A549 (cell line): ENCODE results near the gene ZDHHC22. TPM values are rescaled to one million over a fixed set of nuclear protein-coding genes. Genes with fewer than 3 reads are reported as not detected.

ENCODE experiments used
- ATAC-seq, 2 experiments: fragments of 200-7000 bp in 1 of 2; fragments of >200 bp in 1 of 2; cut with Nextera tagmentation in 1 of 2; cut with Tn5 transposase in 1 of 2; 3 replicates each; pipeline versions ENCODE4 v1.8.0 to v1.9.1; 2018 to 2020; ENCODE audit warnings: mild to moderate bottlenecking in 1 of 2, moderate library complexity in 1 of 2
- CTCF ChIA-PET: fragments of 300-600 bp; sonication (Branson Sonifier 250); formaldehyde crosslinking; extraction: SDS; loops from one replicate; lab custom pipeline; 2021; ENCODE audit warnings: antibody characterized with exemption, inconsistent platforms; lab: Yijun Ruan, JAX
- POLR2A ChIA-PET: fragments of 350-600 bp; formaldehyde crosslinking; extraction: SDS; loops from one replicate; lab custom pipeline; 2021; ENCODE audit warnings: antibody characterized with exemption, inconsistent platforms; lab: Yijun Ruan, JAX
- DNase-seq, 2 experiments: peaks; one replicate each; pipeline versions ENCODE4 v3.0.0 to v3.0.0-alpha.2; 2011 to 2016; ENCODE audit warnings: low read depth in 1 of 2, low spot score in 1 of 2
- FAIRE-seq: peaks from 2 replicates; lab custom pipeline; 2011; peaks lifted over from hg19 to GRCh38; lab: Jason Lieb, UNC
- H3K27ac ChIP-seq, 2 experiments: fragments of >200 bp; sonication (Bioruptor Twin); formaldehyde crosslinking; 3 replicates each; pipeline ENCODE4 v1.5.1; 2016 to 2017
- H3K4me1 ChIP-seq: fragments of >200 bp; sonication (Bioruptor Twin); formaldehyde crosslinking; 3 replicates; pipeline ENCODE4 v1.6.1; 2016
- H3K4me2 ChIP-seq: fragments of >200 bp; sonication (Bioruptor Twin); formaldehyde crosslinking; 3 replicates; pipeline ENCODE4 v1.6.1; 2016
- H3K4me3 ChIP-seq: fragments of >200 bp; sonication (Bioruptor Twin); formaldehyde crosslinking; 3 replicates; pipeline ENCODE4 v1.5.1; 2016
- H3K9me3 ChIP-seq: fragments of >200 bp; sonication (Bioruptor Twin); formaldehyde crosslinking; 3 replicates; pipeline ENCODE4 v1.6.1; 2016
- BCL3 ChIP-seq: fragments of >200 bp; sonication (Bioruptor Twin); formaldehyde crosslinking; IDR thresholded peaks from 3 replicates; pipeline ENCODE4 v1.6.1; 2016
- BHLHE40 ChIP-seq: IDR thresholded peaks from 2 replicates; pipeline ENCODE4 v1.6.1; 2012; ENCODE audit warnings: low read depth, low read length, inconsistent platforms
- CHD4 ChIP-seq: fragments of 200-600 bp; sonication (generic); IDR thresholded peaks from 2 replicates; pipeline ENCODE4 v1.6.1; 2016; ENCODE audit warnings: antibody characterized with exemption, mild to moderate bottlenecking, borderline replicate concordance
- CTCF ChIP-seq: fragments of >200 bp; sonication (Bioruptor Twin); formaldehyde crosslinking; IDR thresholded peaks from 3 replicates; pipeline ENCODE4 v1.5.1; 2016
- GATA3 ChIP-seq: IDR thresholded peaks from 2 replicates; pipeline ENCODE4 v1.6.1; 2012; ENCODE audit warnings: borderline replicate concordance
- HES2 ChIP-seq: fragments of >200 bp; sonication (Bioruptor Twin); formaldehyde crosslinking; IDR thresholded peaks from 2 replicates; pipeline ENCODE4 v1.6.1; 2016
- HEYL ChIP-seq: fragments of 250-450 bp; sonication (Bioruptor Pico); IDR thresholded peaks from 2 replicates; pipeline ENCODE4 v1.8.0; 2021; ENCODE audit warnings: mild to moderate bottlenecking, moderate library complexity
- MAX ChIP-seq: IDR thresholded peaks from 2 replicates; pipeline ENCODE4 v1.6.1; 2012
- MYC ChIP-seq: IDR thresholded peaks from 2 replicates; pipeline ENCODE4 v1.6.1; 2012; ENCODE audit warnings: mild to moderate bottlenecking, inconsistent platforms, low read length, improper control_type of control experiment, borderline replicate concordance
- NPAS2 ChIP-seq: fragments of 250-450 bp; sonication (Bioruptor Pico); IDR thresholded peaks from 2 replicates; pipeline ENCODE4 v1.8.0; 2022; ENCODE audit warnings: mild to moderate bottlenecking, moderate library complexity, borderline replicate concordance
- POLR2A ChIP-seq: IDR thresholded peaks from 2 replicates; pipeline ENCODE4 v1.6.1; 2012; ENCODE audit warnings: mild to moderate bottlenecking, low read length
- RAD21 ChIP-seq, 2 experiments: fragments of >200 bp in 1 of 2; sonication (Bioruptor Twin) in 1 of 2; formaldehyde crosslinking in 1 of 2; IDR thresholded peaks in 1 of 2; conservative IDR thresholded peaks in 1 of 2; 2 replicates in 1 of 2; 3 replicates in 1 of 2; pipeline ENCODE4 v1.6.1; 2012 to 2018; ENCODE audit warnings: inconsistent platforms in 1 of 2
- RARB ChIP-seq: fragments of 250-450 bp; sonication (Bioruptor Pico); IDR thresholded peaks from 2 replicates; pipeline ENCODE4 v1.8.0; 2021; ENCODE audit warnings: mild to moderate bottlenecking, moderate library complexity
- SMC3 ChIP-seq: fragments of >200 bp; sonication (Bioruptor Twin); formaldehyde crosslinking; IDR thresholded peaks from 3 replicates; pipeline ENCODE4 v1.6.1; 2018; ENCODE audit warnings: inconsistent platforms
- TP53 ChIP-seq: fragments of 250-450 bp; sonication (Bioruptor Pico); IDR thresholded peaks from 2 replicates; pipeline ENCODE4 v1.5.0; 2021; ENCODE audit warnings: mild to moderate bottlenecking, moderate library complexity
- ZFP36 ChIP-seq: fragments of 450-650 bp; IDR thresholded peaks from 2 replicates; pipeline ENCODE4 v1.6.1; 2014; ENCODE audit warnings: borderline replicate concordance; ENCODE audit not compliant: partially characterized antibody
- WGBS: methylation state at CpG from one replicate; pipeline ENCODE4 v1.1.6; 2017; ENCODE audit errors: missing lambda C conversion rate; 5-methylcytosine and 5-hydroxymethylcytosine counted together
- polyA plus RNA-seq, 4 experiments: library from polyadenylated mRNA; depleted of rRNA in 3 of 4; stranded (reverse); fragments of >200 nt; fragmentation: RNase III in 1 of 4; extraction: RNeasy Plus Mini Kit Qiagen cat#74134 plus additional on column Dnase treatment in 1 of 4; gene quantifications; 2 replicates in 3 of 4; 3 replicates in 1 of 4; pipeline ENCODE4 v1.2.3, GENCODE V29; 2011 to 2017

Gene ZDHHC22
- polyA plus RNA-seq, 2 of the 4 experiments (the other 2 are of a cell fraction) = 0.04 to 0.23 TPM

- Histone ChIP-seq H3K4me2 (peak overlapping the region; percentile 92), H3K27ac (peak overlapping the region; percentile 62 to 84), H3K4me3 (peak overlapping the region; percentile 47), H3K9me3 (no peaks in the 10 kb centered on the region), H3K4me1 (peaks cover 15% of the 10 kb centered on the region; the same call in 2 of the 3 replicates)
- DNase-seq = peak in 1 of 2 experiments; percentile 48
- WGBS = 23% methylated on average over 33 of the region's 73 CpGs
- no peak for FAIRE-seq
- TF ChIP-seq MYC = no peak
- TF ChIP-seq SMC3 = peak; percentile 63
- peak; percentile 56 for TF ChIP-seq MAX
- no peak for TF ChIP-seq RARB (CRISPR knock-in tag)
- no peak for TF ChIP-seq HES2
- peak; percentile 92 for TF ChIP-seq CTCF
- TF ChIP-seq HEYL (CRISPR knock-in tag) = no peak
- no peak for TF ChIP-seq NPAS2
- 0 out of 2 replicates have a peak, but pooled peaks have one; percentile 22 for TF ChIP-seq TP53 (CRISPR knock-in tag)
- peak; percentile 55 for TF ChIP-seq ZFP36
- no peak for TF ChIP-seq BCL3
- no peak for TF ChIP-seq CHD4
- TF ChIP-seq RAD21 (conservative IDR thresholded peaks at IDR 0.05 in 1 of 2, IDR thresholded peaks at IDR 0.05 in 1 of 2) = peak in 1 of 2 experiments; percentile 51; a peak in 2 of 5 replicates
- TF ChIP-seq POLR2A = peak; percentile 60
- no peak for TF ChIP-seq BHLHE40
- peak; percentile 76 to 90 for ATAC-seq
- POLR2A ChIA-PET = no interaction called here
- CTCF ChIA-PET = interaction anchor here (0.6 to 7.7 kb wide), 32 partner anchors 9 to 776 kb away, joined by 3 to 84 read pairs (median 4); partner anchors contain the start of genes CIPC and ZDHHC22
Measured at GRCh38 chr14:77124345-77125280, 17.0 kb downstream of the ZDHHC22 start.

- Histone ChIP-seq H3K27ac (no peak overlapping the region), H3K4me2 (peak overlapping the region; percentile 92), H3K9me3 (no peaks in the 10 kb centered on the region), H3K4me1 (peaks cover 15% of the 10 kb centered on the region; the same call in 2 of the 3 replicates), H3K4me3 (no peak overlapping the region)
- POLR2A ChIA-PET = interaction anchor here (0.6 to 1.1 kb wide), 3 partner anchors 9 to 274 kb away, joined by 3 to 5 read pairs (median 4); partner anchors contain the start of gene CIPC
- ATAC-seq = peak in 1 of 2 experiments; percentile 32; a peak in 3 of 6 replicates
- no peak for TF ChIP-seq GATA3
- whole genome bisulfite sequencing = 93% methylated on average over 8 of the region's 9 CpGs
- DNase-seq = no peak
- CTCF ChIA-PET = interaction anchor here (0.7 to 7.7 kb wide), 28 partner anchors 8 to 413 kb away, joined by 3 to 84 read pairs (median 4); partner anchors contain the start of gene CIPC
- FAIRE-seq = no peak
Measured at GRCh38 chr14:77123381-77124325, 17.9 kb downstream of the ZDHHC22 start.
